ENCODE measurements around the gene PTGER1.

The PTGER1 gene

GRCh38 chr19:14427461-14427860, 47.7 kb downstream of the PTGER1 start:
- CTCF ChIA-PET = interaction anchor here (1.4 kb wide), 1 partner anchor 291 kb away, joined by 3 read pairs; the partner anchor contains the start of gene ASF1B

GRCh38 chr19:14425696-14426138, 49.4 kb downstream of the PTGER1 start:
- no peak for DNase-seq (ENCODE audit: low read depth, low spot score)
- no peak overlapping the region for H3K4me3 ChIP-seq (ENCODE audit: low read depth, low read length)
- TF ChIP-seq CTCF (IDR thresholded peaks at IDR 0.05; ENCODE audit: insufficient read depth, low read length, missing control alignments) = no peak
- CTCF ChIA-PET = interaction anchor here (1.8 kb wide), 1 partner anchor 289 kb away, joined by 5 read pairs; the partner anchor contains the start of gene ASF1B
- POLR2A ChIA-PET = no interaction called here

More at GRCh38 chr19:14427461-14427860, 47.7 kb downstream of the PTGER1 start:
- TF ChIP-seq CTCF (IDR thresholded peaks at IDR 0.05; ENCODE audit: insufficient read depth, low read length, missing control alignments) = no peak
- no peak for DNase-seq (ENCODE audit: low read depth, low spot score)
- H3K4me3 ChIP-seq (ENCODE audit: low read depth, low read length) = no peak overlapping the region
- POLR2A ChIA-PET = no interaction called here
